Measurements from ENCODE around the gene FOXO3. TPM values are rescaled to one million over a fixed set of nuclear protein-coding genes. Genes with fewer than 3 reads are reported as not detected.

Gene FOXO3
- total RNA-seq, 2 donors from 2014 or later = 108 to 144 TPM

DNA sequence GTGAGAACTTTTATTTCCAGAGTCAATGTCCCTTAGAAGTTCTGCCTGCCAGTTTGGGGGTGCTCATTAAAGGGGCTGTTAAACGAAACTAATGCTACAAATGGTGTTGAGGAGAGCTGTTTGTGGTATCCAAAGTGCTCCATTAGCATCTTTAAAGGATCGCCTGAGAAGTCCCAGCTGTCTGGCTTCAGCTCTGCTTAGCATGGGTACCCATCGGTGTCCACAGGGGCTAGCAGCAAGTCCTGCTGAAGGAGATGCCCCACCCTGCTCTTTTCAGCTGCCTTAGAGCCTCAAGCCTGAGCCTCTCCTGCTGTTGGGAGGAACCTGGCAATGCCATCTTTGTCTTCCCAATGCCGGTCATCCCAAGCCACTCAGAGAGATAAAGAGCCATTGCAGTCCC is 111.1 kb downstream of the FOXO3 start:
- peaks cover 10% of the 10 kb centered on the region for H3K4me1 ChIP-seq (replicated peaks)
- H3K27me3 ChIP-seq (replicated peaks; ENCODE audit: insufficient read depth) = no peaks in the 10 kb centered on the region
- TF ChIP-seq POLR2AphosphoS5 (IDR thresholded peaks at IDR 0.05) (no peak), POLR2A (IDR thresholded peaks at IDR 0.05) (no peak), CTCF (IDR thresholded peaks at IDR 0.05) (no peak)
- peaks cover 0 to 4% of the 10 kb centered on the region in 2 donors for H3K36me3 ChIP-seq
- no peak overlapping the region for H3K27ac ChIP-seq
- no peak for DNase-seq (ENCODE audit: low spot score)
- no peak overlapping the region for H3K4me3 ChIP-seq
- no peaks in the 10 kb centered on the region for H3K9me3 ChIP-seq
- intact Hi-C loops (cut with DNase I) = no loop called here
- 90% methylated on average over 4 of the region's 4 CpGs for WGBS

GRCh38 chr6:108672641-108673040 is 111.9 kb downstream of the FOXO3 start:
- WGBS = 89% methylated on average over 3 of the region's 3 CpGs
- Histone ChIP-seq H3K27ac (no peak overlapping the region), H3K4me3 (no peak overlapping the region), H3K9me3 (no peaks in the 10 kb centered on the region), H3K36me3 (peaks cover 0 to 4% of the 10 kb centered on the region in 2 donors), H3K27me3 (replicated peaks; ENCODE audit: insufficient read depth) (no peaks in the 10 kb centered on the region), H3K4me1 (replicated peaks) (peaks cover 19% of the 10 kb centered on the region)
- intact Hi-C loops (cut with DNase I) = no loop called here
- no peak for DNase-seq (ENCODE audit: low spot score)
- TF ChIP-seq CTCF (IDR thresholded peaks at IDR 0.05) (no peak), POLR2AphosphoS5 (IDR thresholded peaks at IDR 0.05) (no peak), POLR2A (IDR thresholded peaks at IDR 0.05) (no peak)

GRCh38 chr6:108673153-108673552 is 112.4 kb downstream of the FOXO3 start:
- no peaks in the 10 kb centered on the region for H3K27me3 ChIP-seq (replicated peaks; ENCODE audit: insufficient read depth)
- WGBS = 89% methylated on average over 6 of the region's 6 CpGs
- H3K9me3 ChIP-seq = no peaks in the 10 kb centered on the region
- intact Hi-C loops (cut with DNase I) = no loop called here
- peaks cover 21% of the 10 kb centered on the region for H3K4me1 ChIP-seq (replicated peaks)
- TF ChIP-seq CTCF (IDR thresholded peaks at IDR 0.05) = no peak
- TF ChIP-seq POLR2AphosphoS5 (IDR thresholded peaks at IDR 0.05) = no peak
- TF ChIP-seq POLR2A (IDR thresholded peaks at IDR 0.05) = no peak
- no peak overlapping the region for H3K4me3 ChIP-seq
- H3K27ac ChIP-seq = no peak overlapping the region
- peaks cover 0 to under 1% of the 10 kb centered on the region in 2 donors for H3K36me3 ChIP-seq
- no peak for DNase-seq (ENCODE audit: low spot score)

GRCh38 chr6:108673602-108674001 is 112.9 kb downstream of the FOXO3 start:
- H3K9me3 ChIP-seq = no peaks in the 10 kb centered on the region
- no peaks in the 10 kb centered on the region for H3K36me3 ChIP-seq
- 47% methylated on average over 2 of the region's 2 CpGs for WGBS
- peaks cover 21% of the 10 kb centered on the region for H3K4me1 ChIP-seq (replicated peaks)
- no peak overlapping the region for H3K4me3 ChIP-seq
- no peak for TF ChIP-seq POLR2A (IDR thresholded peaks at IDR 0.05)
- TF ChIP-seq POLR2AphosphoS5 (IDR thresholded peaks at IDR 0.05) = no peak
- no peak for TF ChIP-seq CTCF (IDR thresholded peaks at IDR 0.05)
- no peak for DNase-seq (ENCODE audit: low spot score)
- no peaks in the 10 kb centered on the region for H3K27me3 ChIP-seq (replicated peaks; ENCODE audit: insufficient read depth)
- no peak overlapping the region for H3K27ac ChIP-seq
- intact Hi-C loops (cut with DNase I) = no loop called here

Data from prostate gland (tissue), 2 donors.